HG03175 (cell line): ENCODE measurements around the gene RPS5.
"Not testable (repeated sequence)": the region's sequence is repeated elsewhere in the genome, so short reads cannot be mapped to it uniquely, and the experiment has no call there.

Experiments used
- ATAC-seq: cut with Tn5 transposase; IDR thresholded peaks from one replicate; pipeline ENCODE4 v1.9.1; 2021; ENCODE audit warnings: mild to moderate bottlenecking, moderate library complexity; ENCODE audit not compliant: unreplicated experiment

Gene RPS5

DNA sequence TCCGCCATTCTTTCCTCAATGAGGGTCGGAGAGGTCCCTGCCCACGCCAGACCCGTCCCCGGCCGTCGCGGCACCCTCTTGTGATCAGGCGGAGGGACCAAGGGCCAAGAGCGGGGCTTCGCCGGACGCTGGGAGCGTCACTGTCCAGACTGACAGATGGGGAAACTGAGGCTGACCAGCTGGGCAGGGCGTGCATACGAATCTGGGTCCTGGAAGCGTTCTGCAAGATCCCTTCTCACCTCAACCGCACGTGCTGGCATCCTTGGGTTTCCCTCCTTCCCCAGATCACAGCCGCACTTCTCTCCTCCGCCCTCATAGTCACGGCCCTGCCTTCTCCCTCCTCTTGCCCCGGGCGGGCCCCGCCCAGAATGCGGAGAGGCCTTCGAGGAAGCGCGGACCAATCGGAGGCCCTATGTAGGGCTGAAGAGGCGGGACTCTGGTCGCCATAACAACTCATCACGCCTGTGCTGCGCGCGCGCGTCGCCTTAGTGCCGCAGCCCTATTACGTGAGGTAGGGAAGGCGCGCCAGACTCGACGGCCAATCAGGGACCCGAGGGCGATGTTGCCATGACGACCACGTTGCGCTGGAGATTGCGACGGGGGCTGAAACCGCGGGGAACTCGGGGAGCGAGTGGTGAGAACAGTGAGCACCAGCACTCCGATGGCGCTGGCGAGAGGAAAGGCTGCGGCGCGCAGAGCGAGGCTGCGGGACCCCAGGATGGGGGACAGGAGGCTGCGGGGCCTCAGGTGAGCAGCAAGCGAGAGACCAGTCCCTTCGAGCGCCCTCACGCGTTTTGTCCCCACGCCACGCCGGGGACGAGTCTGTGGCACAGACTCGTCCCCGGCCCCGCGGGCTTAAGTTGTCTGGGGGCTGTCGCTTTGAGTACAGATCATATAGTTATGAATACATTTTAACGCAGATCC, 14.1 kb downstream of the RPS5 start:
- ATAC-seq, result peak; percentile 98

DNA sequence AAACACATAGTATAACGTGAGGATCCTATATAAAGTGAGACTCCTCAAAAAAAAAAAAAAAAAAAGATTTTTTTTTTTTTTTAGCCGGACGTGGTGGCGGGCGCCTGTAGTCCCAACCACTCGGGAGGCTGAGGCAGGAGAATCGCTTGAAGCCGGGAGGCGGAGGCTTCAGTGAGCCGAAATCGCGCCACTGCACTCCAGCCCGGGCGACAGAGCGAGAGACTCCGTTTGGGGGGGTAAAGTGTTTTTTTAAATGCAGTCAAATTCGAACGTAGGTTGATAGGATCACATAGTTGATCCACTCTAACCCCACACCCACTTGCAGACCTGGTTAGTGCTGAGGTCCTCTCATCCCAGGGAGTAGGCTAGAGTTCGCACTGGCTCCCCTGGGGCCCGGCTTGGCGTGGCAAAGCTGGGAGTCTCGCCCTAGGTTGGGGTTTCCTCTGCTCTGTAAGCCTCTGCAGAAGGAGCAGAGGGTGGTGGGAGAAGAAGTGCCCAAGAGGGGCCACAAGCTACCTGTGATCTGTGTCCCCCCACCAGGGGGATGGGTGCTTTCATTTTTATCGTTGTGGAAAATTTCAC, 14.9 kb downstream of the RPS5 start:
- no peak for ATAC-seq

DNA sequence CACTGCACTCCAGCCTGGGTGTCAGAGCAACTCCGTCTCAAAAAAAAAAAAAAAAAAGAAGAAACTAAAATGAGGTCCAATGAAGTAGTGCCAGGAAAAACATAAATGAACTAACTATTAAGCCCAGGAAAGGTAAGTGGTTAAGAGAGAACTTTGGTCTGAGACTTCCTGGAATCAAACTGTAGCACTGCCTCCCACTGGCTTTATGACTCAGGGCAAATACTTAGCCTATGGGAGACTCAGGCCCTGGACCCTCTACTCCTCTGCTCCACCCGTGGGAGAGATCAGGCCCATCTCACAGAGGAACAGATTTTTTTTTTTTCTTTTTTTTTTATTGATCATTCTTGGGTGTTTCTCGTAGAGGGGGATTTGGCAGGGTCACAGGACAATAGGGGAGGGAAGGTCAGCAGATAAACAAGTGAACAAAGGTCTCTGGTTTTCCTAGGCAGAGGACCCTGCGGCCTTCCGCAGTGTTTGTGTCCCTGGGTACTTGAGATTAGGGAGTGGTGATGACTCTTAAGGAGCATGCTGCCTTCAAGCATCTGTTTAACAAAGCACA, 16.9 kb downstream of the RPS5 start:
- not testable (repeated sequence) for ATAC-seq

DNA sequence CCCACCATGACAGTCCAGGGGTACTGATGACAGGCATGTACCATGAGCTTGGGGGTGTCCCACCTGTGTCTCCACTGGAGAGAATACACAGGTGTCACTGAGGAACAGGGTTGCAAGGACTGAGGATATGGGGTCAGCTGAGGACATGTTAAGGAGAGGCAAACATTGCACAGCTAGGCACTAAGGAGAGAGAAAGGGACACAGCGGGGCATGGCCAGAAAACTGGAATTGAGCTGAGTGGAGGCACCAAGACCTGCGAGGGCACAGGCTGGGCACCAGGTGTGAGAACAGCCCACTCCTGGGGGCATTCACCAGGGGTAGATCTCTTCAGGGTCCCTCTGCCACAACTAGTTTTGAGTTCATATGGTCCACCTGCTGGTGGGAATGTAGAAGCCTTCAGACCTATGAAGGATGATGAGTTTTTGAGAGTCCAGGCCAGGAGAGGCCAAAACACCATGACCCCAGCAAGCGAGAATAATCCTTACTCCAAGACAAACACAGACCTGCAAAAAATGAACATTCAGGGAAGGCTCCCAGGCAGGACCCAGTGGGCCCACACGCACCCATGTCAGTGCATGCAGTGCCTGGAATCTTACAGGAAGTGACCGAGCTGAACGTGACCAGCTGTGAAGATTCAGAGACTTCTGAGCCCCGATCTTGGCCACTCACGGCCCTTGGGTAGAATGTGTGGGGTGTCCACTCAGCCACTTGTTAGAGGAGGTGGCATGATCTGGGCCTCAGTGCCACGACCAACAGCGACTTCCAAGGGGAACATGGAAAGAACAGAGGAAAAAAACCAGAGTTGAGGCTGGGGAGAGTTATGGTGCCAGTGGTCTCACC, 20.0 kb downstream of the RPS5 start:
- ATAC-seq, result no peak

DNA sequence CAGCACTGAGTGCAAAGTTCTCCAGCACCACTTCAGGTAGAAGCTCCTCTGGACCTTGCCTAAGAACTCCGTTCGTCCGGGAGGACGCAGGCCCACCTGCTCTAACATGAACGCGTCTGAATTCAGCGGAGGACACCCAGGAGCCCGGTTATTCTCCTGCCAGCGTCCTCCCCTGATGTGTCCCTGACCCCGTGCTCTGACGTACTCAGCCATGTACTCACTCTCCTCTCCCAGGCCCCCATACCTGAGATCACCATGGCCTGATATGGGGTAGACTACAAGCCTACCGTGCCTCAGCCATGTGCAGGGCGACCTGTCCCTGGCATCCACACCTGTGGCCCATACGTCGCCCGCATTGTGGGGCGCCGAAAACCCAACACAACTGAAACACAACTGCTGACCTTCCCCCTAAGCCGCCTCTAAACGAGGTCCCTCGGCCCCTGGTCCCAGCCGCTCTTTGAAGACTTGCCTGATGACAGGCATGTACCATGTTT, 20.6 kb downstream of the RPS5 start:
- no peak for ATAC-seq

DNA sequence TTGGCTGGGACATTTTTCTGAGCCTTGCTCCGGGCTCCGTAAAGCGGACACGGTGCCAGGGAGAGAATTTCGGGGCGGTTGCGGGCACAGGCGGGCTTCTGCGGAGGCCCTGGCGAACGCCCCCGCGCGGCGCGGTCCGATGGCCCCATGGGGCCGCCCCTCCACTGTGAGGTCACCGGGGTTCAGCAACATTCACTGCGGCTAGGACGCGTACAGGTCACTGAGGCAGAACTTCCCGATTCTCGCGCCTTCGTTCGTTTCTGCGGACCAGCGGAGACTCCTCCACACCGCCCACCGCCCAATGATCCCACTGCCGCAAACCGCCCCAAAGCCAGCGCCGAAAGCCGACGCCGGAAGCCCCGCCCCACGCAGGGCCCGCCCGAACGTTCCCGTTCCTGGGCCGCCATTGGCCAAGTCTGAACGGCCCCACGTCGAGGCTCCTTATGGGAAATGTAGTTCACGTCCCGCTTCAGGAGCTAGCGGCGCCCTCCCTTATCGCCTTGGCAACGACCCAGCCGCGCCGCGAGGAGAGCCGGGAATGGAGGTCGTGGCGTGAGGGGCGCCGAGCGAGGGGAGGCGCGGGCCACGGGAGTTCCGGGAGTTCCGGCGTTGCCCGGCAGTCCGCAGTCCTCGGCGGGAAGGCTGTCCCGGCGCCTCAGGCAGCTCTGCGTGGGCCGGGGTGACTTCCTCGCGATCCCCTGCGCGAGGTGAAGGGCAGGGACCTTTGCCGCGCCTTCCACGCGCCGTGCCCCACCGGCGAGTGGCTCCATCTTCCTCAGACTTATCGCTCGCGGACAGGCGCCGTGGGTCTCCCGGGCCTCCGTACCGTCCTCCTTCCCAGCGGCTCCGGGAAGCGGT, 21.3 kb downstream of the RPS5 start, which contains the start of gene ZNF584:
Gene ZNF584, plus strand, starts transcription at position 498 of the 858 bp plus-strand sequence. CDS start 499 bp downstream, outside the sequence.
- peak; percentile 95 for ATAC-seq

DNA sequence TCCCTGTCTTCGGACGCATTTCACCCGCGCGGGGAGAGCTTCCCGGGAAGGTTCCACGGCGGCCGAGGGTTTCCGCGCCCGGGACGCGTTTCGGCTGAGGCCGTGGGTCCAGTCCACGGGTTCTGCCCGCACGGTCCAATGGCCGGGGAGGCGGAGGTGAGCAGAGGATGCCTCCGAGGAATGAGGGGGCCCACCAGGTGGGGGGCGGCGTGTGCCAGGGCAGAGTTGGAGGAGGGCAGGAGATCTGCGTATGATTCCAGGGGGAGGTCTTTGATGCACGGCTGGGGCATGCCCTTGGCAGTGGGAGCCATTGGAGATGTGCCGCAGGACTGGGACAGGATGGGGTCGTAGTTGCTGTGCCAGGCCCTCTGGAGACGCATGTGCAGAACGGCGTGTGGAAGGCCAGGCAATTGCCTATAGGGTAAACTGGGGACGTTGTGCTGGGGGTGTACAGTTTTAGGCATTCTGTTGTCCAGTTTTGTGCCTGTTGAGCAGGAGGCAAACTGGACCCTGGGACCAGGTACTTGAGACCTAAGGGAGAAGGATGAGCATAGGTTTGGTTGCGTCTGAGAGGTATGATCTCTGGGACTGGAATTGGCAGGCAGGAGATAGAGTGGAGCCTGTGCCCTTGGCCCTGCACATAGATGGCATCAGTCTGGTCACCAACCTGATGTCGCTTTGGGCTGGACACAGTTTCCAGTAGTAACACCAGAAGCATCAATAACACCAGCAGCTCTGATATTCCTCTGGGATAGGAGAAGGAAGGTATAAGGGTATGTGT, 22.1 kb downstream of the RPS5 start:
- no peak for ATAC-seq

DNA sequence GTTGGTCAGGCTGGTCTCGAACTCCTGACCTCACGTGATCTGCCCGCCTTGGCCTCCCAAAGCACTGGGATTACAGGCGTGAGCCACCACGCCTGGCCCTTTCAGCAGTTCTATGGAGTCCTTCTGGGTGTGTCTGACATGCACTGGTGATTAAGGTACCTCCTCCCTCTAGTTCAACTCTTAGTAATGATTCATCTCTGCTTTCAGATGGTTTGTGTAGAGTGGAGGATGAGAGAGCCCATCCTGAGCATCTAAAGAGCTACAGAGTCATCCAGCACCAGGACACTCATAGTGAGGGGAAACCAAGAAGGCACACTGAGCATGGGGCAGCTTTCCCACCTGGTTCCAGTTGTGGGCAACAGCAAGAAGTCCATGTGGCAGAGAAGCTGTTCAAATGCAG, 29.5 kb downstream of the RPS5 start:
- ATAC-seq, result no peak

DNA sequence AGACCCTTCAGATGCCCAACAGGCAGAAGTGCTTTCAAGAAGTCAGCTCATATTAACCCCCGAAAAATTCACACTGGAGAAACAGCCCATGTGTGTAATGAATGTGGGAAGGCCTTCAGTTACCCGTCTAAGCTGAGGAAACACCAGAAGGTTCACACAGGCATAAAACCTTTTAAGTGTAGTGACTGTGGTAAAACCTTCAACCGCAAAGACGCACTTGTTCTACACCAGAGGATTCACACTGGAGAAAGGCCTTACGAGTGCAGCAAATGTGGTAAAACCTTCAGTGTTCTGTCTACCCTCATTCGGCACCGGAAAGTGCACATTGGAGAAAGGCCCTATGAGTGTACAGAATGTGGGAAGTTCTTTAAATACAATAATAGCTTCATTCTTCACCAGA, 30.0 kb downstream of the RPS5 start:
- ATAC-seq, result no peak

DNA sequence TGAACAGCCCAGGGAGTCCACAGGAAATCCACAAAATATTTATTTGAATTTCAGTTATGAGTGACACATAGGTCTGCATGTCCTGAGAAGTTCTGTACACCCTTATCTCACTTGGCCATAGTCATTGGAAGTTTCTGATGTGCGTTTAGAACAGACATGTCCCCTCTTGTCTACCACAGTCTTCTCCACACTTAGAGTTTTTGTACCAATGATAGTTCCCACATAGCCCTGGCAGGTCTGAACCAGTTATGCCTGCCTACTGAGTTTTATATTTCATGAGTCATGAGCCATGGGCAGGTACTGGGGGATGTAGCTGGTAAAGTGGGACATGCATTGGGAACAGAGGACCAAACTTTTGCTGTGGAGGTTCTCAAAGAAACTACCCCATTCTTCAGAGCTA, 41.5 kb downstream of the RPS5 start:
- no peak for ATAC-seq

DNA sequence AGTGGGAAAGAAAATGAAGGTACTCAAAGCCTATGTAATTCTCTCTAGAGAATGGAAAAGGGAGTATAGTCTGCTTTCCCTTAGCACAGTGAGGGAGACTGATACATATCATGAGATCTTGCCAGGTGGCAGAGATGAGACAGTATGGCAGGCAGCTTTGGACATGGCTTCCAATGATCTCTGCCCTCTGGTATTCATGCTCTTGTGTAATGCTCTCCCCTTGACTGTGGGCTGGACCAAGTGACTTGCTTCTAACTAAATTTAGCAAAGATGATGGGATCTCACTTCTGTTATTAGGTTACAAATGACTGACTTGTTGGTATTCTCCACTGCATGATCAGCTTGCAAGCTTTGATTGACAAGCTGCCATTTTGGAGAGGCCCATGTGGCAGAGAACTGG, 42.7 kb downstream of the RPS5 start:
- ATAC-seq, result no peak

DNA sequence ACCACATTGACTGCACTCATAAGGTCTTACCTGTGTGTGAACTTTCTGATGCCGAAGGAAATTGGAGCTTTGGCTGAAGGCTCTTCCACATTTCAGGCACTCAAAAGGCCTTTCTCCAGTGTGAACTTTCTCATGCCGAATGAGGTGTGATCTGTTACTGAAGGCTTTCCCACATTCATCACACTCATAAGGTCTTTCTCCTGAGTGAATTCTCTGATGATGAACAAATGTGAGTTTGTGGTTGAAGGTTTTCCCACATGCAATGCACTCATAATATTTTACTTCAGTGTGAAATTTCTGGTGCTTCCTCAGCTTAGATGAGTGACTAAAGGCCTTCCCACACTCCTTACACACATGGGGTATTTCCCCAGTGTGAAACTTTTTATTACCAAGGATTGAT, 47.1 kb downstream of the RPS5 start:
- ATAC-seq, result no peak

DNA sequence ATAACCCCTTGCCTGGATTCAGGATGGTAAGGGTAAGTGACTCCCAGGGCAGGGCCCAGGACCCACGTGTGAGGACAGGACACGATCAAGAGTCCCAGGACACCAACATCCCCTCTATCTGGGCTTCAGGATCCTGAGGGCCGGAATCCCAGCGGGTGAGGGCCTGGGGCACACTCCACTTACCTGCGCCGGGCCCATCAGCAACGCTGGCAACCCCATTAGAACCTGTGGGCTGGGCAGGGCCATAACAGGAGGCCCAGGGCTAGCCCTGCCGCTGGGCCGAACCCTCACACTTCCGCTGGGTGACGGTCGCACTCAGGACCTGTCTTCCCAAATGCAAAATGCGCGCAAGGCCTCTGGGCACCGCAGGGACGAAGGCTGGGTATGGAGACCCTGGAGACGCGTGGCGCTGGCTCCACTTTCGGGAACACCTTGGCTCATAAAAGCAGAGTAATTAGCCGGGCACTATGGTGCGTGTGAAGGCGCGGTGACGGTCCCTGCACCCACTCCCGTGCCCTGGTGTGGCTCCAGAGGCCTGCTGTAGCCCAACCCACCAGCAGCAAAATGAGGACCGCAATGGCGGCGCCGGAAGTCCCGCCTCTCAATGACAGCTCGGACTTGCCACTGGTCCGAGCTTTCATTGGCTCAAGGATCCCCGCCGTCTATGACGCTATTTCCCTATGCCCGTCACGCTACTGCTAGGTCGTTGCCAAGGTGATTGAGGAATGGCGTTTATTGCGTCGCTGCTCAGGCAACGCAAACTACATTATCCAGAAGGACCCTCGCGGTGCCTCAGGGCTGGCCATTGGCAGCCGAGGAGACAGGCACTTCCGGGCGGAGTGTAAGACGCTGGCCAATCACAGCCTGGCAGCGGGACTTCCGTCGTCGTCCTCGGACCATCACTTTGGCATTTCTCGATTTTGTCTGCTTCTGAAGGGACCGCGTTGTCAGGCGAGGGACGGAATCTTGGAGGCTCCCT, 52.8 kb downstream of the RPS5 start, which contains the start of gene ZNF132:
Gene ZNF132, minus strand, starts transcription at position 578 of the 979 bp plus-strand sequence. Its CDS starts 332 bp downstream, at position 246.
- peak; percentile 95 for ATAC-seq

DNA sequence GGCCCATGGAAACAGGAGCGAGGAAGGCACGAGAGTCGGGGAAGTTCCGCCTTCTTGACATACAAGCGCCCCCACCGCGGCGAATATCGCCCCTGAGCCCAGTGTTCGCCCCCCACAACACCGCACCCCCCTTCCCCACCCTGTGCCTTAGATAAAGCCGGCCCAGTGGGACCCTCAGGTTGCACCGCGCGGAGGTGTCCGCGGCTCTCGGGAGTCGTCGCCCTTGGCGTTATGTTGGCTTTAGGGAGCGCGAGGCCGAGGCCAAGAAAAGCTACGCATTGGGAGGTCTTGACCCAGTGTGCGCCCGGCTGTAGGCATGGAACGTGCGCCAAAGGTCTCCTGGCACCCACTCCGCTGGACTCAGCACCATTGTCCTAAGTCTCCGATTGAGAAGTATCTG, 53.5 kb downstream of the RPS5 start:
- no peak for ATAC-seq

DNA sequence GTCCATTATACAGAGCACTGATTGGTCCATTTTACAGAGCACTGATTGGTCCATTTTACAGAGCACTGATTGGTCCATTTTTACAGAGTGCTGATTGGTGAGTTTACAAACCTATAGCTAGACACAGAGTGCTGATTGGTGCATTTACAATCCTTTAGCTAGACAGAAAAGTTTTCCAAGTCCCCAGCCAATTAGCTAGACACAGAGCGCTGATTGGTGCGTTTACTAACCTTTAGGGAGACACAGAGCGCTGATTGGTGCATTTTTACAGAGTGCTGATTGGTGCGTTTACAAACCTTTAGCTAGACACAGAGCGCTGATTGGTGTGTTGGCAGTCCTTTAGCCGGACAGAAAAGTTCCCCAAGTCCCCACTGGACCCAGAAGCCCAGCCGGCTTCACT, 55.9 kb downstream of the RPS5 start:
- ATAC-seq, result not testable (repeated sequence)
